Vagina (tissue), 2 donors: ENCODE measurements around the gene TNNT2. TPM values are rescaled to one million over a fixed set of nuclear protein-coding genes. Genes with fewer than 3 reads are reported as not detected.

Source experiments
- DNase-seq, 2 donors: peaks; one replicate each; pipeline ENCODE4 v3.0.0-alpha.2; 2017; ENCODE audit errors: extremely low spot score in 2 of 2
- H3K27ac ChIP-seq: fragments of 200-600 bp; sonication (generic); one replicate; pipeline ENCODE4 v1.5.1; 2019
- H3K27me3 ChIP-seq: fragments of 200-600 bp; sonication (generic); one replicate; pipeline ENCODE4 v1.5.1; 2019
- H3K36me3 ChIP-seq, 2 donors: fragments of 200-600 bp; sonication (generic); one replicate each; pipeline ENCODE4 v1.5.1; 2017 to 2019
- H3K4me1 ChIP-seq: fragments of 200-600 bp; sonication (generic); one replicate; pipeline ENCODE4 v1.5.1; 2019
- H3K4me3 ChIP-seq, 2 donors: fragments of 200-600 bp; sonication (generic); 1 replicate in 1 of 2; 2 replicates in 1 of 2; pipeline ENCODE4 v1.5.1; 2016 to 2019
- H3K9me3 ChIP-seq: fragments of 200-600 bp; sonication (generic); one replicate; pipeline ENCODE4 v1.5.1; 2019
- CTCF ChIP-seq, 3 experiments: fragments of 450-650 bp in 2 of 3; fragments of 200-600 bp in 1 of 3; sonication (generic) in 1 of 3; IDR thresholded peaks; one replicate each; pipeline ENCODE4 v1.5.1; 2017 to 2019; ENCODE audit warnings: antibody characterized with exemption in 3 of 3, mild to moderate bottlenecking in 2 of 3, moderate library complexity in 2 of 3
- POLR2A ChIP-seq, 2 donors: fragments of 450-650 bp; IDR thresholded peaks; one replicate each; pipeline ENCODE4 v1.6.1; 2017; ENCODE audit warnings: antibody characterized with exemption in 2 of 2, mild to moderate bottlenecking in 2 of 2, moderate library complexity in 2 of 2
- POLR2AphosphoS5 ChIP-seq, 2 donors: sonication (generic); formaldehyde crosslinking; IDR thresholded peaks; one replicate each; pipeline ENCODE4 v1.9.0; 2017; ENCODE audit warnings: antibody characterized with exemption in 2 of 2, mild to moderate bottlenecking in 2 of 2, low read depth in 1 of 2; ENCODE audit not compliant: insufficient read depth in 1 of 2
- intact Hi-C: fragments of 100-400 bp; cut with DNase I; formaldehyde crosslinking; loops from one replicate; pipeline ENCODE4 v1.15.1; 2023
- total RNA-seq: library from RNA; depleted of rRNA; stranded (reverse); fragments of >200 nt; gene quantifications from one replicate; pipeline ENCODE4 v1.2.3, GENCODE V29; 2016

The TNNT2 gene
- total RNA-seq, 1 donor from 2014 or later = 9.8 TPM

GRCh38 chr1:201393076-201393475, 15.6 kb upstream of the TNNT2 start:
- no peaks in the 10 kb centered on the region for H3K9me3 ChIP-seq
- intact Hi-C loops = no loop called here
- H3K36me3 ChIP-seq = no peaks in the 10 kb centered on the region
- H3K4me3 ChIP-seq = no peak overlapping the region
- peaks cover 18% of the 10 kb centered on the region for H3K4me1 ChIP-seq
- TF ChIP-seq POLR2AphosphoS5 (IDR thresholded peaks at IDR 0.05; ENCODE audit: insufficient read depth in 1 of 2, low read depth in 1 of 2) (no peak), CTCF (IDR thresholded peaks at IDR 0.05) (no peak), POLR2A (IDR thresholded peaks at IDR 0.05) (no peak)
- no peak for DNase-seq
- H3K27me3 ChIP-seq = no peaks in the 10 kb centered on the region
- H3K27ac ChIP-seq = no peak overlapping the region

GRCh38 chr1:201391651-201392511, 14.4 kb upstream of the TNNT2 start:
- TF ChIP-seq POLR2A (IDR thresholded peaks at IDR 0.05) (no peak), POLR2AphosphoS5 (IDR thresholded peaks at IDR 0.05; ENCODE audit: insufficient read depth in 1 of 2, low read depth in 1 of 2) (no peak), CTCF (IDR thresholded peaks at IDR 0.05) (no peak)
- H3K36me3 ChIP-seq = no peaks in the 10 kb centered on the region
- intact Hi-C loops = no loop called here
- H3K9me3 ChIP-seq = no peaks in the 10 kb centered on the region
- no peak overlapping the region for H3K4me3 ChIP-seq
- H3K27me3 ChIP-seq = no peaks in the 10 kb centered on the region
- H3K27ac ChIP-seq = no peak overlapping the region
- DNase-seq = no peak
- peaks cover 18% of the 10 kb centered on the region for H3K4me1 ChIP-seq

- TF ChIP-seq POLR2A (IDR thresholded peaks at IDR 0.05) (no peak), POLR2AphosphoS5 (IDR thresholded peaks at IDR 0.05; ENCODE audit: insufficient read depth in 1 of 2, low read depth in 1 of 2) (no peak), CTCF (IDR thresholded peaks at IDR 0.05) (no peak)
- Histone ChIP-seq H3K9me3 (no peaks in the 10 kb centered on the region), H3K4me3 (no peak overlapping the region), H3K27me3 (no peaks in the 10 kb centered on the region), H3K4me1 (peaks cover 18% of the 10 kb centered on the region), H3K27ac (no peak overlapping the region), H3K36me3 (no peaks in the 10 kb centered on the region)
- DNase-seq = no peak
- intact Hi-C loops = no loop called here
These were observed 13.7 kb upstream of the TNNT2 start for GRCh38 chr1:201391225-201391624.

- H3K4me1 ChIP-seq = no peaks in the 10 kb centered on the region
- no peak overlapping the region for H3K27ac ChIP-seq
- H3K36me3 ChIP-seq = no peaks in the 10 kb centered on the region
These were observed 11.6 kb upstream of the TNNT2 start for GRCh38 chr1:201389051-201389450.

More at GRCh38 chr1:201389051-201389450, 11.6 kb upstream of the TNNT2 start:
- Histone ChIP-seq H3K27me3 (no peaks in the 10 kb centered on the region), H3K9me3 (no peaks in the 10 kb centered on the region), H3K4me3 (no peak overlapping the region)
- intact Hi-C loops = no loop called here
- TF ChIP-seq POLR2A (IDR thresholded peaks at IDR 0.05) = no peak
- no peak for TF ChIP-seq CTCF (IDR thresholded peaks at IDR 0.05)
- no peak for TF ChIP-seq POLR2AphosphoS5 (IDR thresholded peaks at IDR 0.05; ENCODE audit: insufficient read depth in 1 of 2, low read depth in 1 of 2)
- no peak for DNase-seq
